ENCODE measurements around the gene KRT84.

The KRT84 gene

DNA sequence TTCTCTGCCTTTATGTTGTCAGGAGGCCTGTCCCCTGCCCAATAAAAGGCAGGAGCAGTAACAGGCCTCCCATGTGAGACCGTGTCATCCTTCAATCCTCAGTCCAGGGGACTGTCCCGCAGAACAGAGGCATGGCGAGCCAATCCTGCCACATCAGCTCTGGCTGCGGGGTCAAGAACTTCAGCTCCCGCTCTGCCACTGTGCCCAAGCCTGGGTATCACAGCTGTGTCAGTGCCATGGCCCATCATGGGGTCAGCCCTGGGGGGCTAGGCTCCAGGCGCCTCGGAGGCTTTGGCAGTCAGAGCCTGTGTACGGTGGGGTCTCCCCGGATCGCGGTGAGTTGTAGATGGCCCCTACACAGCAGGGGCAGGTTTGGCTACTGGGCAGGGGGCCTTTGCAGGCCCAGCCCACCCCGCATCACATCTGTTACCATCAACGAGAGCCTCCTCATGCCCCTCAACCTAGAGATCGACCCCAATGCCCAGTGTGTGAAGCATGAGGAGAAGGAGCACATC lies 44.3 kb downstream of the KRT84 start:
- Histone ChIP-seq H3K79me2 (no peaks in the 10 kb centered on the region), H2AFZ (no peak overlapping the region), H3K27ac (no peak overlapping the region), H3K36me3 (ENCODE audit: control insufficient read depth, insufficient read depth, low read length) (no peaks in the 10 kb centered on the region), H3K9ac (no peak overlapping the region), H3K4me2 (ENCODE audit: low read length) (no peak overlapping the region), H3K4me3 (ENCODE audit: low read depth, low read length) (no peak overlapping the region), H3K4me1 (peaks cover 6% of the 10 kb centered on the region), H3K27me3 (ENCODE audit: control insufficient read depth, insufficient read depth, low read length) (no peaks in the 10 kb centered on the region), H3K9me3 (ENCODE audit: control insufficient read depth, low read length) (no peaks in the 10 kb centered on the region)
- TF ChIP-seq, protein P1, sequence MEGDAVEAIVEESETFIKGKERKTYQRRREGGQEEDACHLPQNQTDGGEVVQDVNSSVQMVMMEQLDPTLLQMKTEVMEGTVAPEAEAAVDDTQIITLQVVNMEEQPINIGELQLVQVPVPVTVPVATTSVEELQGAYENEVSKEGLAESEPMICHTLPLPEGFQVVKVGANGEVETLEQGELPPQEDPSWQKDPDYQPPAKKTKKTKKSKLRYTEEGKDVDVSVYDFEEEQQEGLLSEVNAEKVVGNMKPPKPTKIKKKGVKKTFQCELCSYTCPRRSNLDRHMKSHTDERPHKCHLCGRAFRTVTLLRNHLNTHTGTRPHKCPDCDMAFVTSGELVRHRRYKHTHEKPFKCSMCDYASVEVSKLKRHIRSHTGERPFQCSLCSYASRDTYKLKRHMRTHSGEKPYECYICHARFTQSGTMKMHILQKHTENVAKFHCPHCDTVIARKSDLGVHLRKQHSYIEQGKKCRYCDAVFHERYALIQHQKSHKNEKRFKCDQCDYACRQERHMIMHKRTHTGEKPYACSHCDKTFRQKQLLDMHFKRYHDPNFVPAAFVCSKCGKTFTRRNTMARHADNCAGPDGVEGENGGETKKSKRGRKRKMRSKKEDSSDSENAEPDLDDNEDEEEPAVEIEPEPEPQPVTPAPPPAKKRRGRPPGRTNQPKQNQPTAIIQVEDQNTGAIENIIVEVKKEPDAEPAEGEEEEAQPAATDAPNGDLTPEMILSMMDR (IDR thresholded peaks at IDR 0.05): no peak

DNA sequence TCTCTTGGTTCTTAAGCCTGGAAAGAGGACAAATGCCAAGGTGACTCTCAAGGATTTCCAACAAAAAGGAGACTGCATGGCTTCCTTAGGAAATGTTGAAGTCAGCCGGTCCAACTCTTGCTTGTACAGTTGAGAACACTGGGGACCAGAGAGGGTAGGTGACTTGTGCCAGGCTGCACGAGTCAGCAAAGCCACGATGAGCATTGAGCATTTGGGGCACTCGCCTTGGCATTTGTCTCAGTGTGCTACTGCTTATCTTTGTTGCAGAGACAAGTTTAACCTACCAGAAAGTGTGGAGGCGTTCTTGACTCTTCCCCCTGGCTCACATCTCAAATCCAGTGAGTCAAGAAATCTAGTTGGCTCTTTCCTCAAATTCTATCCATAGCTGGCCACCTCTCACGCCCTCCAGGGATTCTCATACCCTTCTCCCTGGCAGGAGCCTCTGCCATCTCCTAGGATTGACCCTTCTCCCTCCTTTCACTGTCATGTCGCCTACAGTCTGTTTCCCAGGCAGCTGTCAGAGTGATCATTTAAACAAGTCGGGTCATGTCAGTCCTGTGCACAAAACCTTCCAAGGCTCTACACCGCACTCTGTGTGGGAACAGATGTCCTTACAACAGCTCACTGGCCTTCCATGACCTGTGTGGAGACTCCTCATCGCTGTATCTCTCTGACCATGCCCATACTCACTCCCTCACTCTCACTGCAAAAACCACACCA lies 47.1 kb downstream of the KRT84 start:
- Histone ChIP-seq H3K9me3 (ENCODE audit: control insufficient read depth, low read length) (no peaks in the 10 kb centered on the region), H3K79me2 (no peaks in the 10 kb centered on the region), H3K4me2 (ENCODE audit: low read length) (no peak overlapping the region), H2AFZ (no peak overlapping the region), H3K27ac (no peak overlapping the region), H3K4me1 (peaks cover 6% of the 10 kb centered on the region), H3K9ac (no peak overlapping the region), H3K36me3 (ENCODE audit: control insufficient read depth, insufficient read depth, low read length) (no peaks in the 10 kb centered on the region), H3K27me3 (ENCODE audit: control insufficient read depth, insufficient read depth, low read length) (no peaks in the 10 kb centered on the region), H3K4me3 (ENCODE audit: low read depth, low read length) (no peak overlapping the region)
- TF ChIP-seq, protein P1 (IDR thresholded peaks at IDR 0.05): no peak

GRCh38 chr12:52337054-52337453 lies 48.4 kb downstream of the KRT84 start:
- Histone ChIP-seq H3K9ac (no peak overlapping the region), H3K36me3 (ENCODE audit: control insufficient read depth, insufficient read depth, low read length) (no peaks in the 10 kb centered on the region), H3K9me3 (ENCODE audit: control insufficient read depth, low read length) (no peaks in the 10 kb centered on the region), H3K4me2 (ENCODE audit: low read length) (no peak overlapping the region), H3K4me1 (peaks cover 16% of the 10 kb centered on the region), H2AFZ (no peak overlapping the region), H3K79me2 (no peaks in the 10 kb centered on the region), H3K27me3 (ENCODE audit: control insufficient read depth, insufficient read depth, low read length) (no peaks in the 10 kb centered on the region), H3K4me3 (ENCODE audit: low read depth, low read length) (no peak overlapping the region), H3K27ac (no peak overlapping the region)
- TF ChIP-seq, protein P1 (IDR thresholded peaks at IDR 0.05): no peak

GRCh38 chr12:52336641-52337040 lies 48.8 kb downstream of the KRT84 start:
- no peaks in the 10 kb centered on the region for H3K27me3 ChIP-seq (ENCODE audit: control insufficient read depth, insufficient read depth, low read length)
- TF ChIP-seq, protein P1 (IDR thresholded peaks at IDR 0.05): no peak
- H3K27ac ChIP-seq: no peak overlapping the region
- H3K4me3 ChIP-seq (ENCODE audit: low read depth, low read length): no peak overlapping the region
- H3K4me2 ChIP-seq (ENCODE audit: low read length): no peak overlapping the region
- H3K36me3 ChIP-seq (ENCODE audit: control insufficient read depth, insufficient read depth, low read length): no peaks in the 10 kb centered on the region
- no peak overlapping the region for H3K9ac ChIP-seq
- peaks cover 19% of the 10 kb centered on the region for H3K4me1 ChIP-seq
- H2AFZ ChIP-seq: no peak overlapping the region
- no peaks in the 10 kb centered on the region for H3K9me3 ChIP-seq (ENCODE audit: control insufficient read depth, low read length)
- H3K79me2 ChIP-seq: no peaks in the 10 kb centered on the region
